Measurements from ENCODE around the gene PTCD2. TPM values are rescaled to one million over a fixed set of nuclear protein-coding genes. Genes with fewer than 3 reads are reported as not detected.
"Not testable (repeated sequence)": the region's sequence is repeated elsewhere in the genome, so short reads cannot be mapped to it uniquely, and the experiment has no call there.

Gene PTCD2
- polyA plus RNA-seq, 1 donor = 8.6 TPM

DNA sequence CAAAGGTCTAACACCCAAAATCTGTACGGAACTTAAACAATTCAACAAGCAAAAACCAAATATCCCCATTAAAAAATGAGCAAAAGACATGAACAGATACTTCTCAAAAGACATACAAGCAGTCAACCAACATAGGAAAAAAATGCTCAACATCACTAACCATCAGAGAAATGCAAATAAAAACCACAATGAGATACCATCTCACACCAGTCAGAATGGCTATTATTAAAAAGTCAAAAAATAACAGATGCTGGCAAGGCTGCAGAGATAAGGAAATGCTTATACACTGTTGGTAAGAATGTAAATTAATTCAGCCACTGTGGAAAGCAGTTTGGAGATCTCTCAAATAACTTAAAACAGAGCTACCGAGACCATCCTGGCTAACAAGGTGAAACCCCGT, 22.0 kb upstream of the PTCD2 start:
- not testable (repeated sequence) for DNase-seq

DNA sequence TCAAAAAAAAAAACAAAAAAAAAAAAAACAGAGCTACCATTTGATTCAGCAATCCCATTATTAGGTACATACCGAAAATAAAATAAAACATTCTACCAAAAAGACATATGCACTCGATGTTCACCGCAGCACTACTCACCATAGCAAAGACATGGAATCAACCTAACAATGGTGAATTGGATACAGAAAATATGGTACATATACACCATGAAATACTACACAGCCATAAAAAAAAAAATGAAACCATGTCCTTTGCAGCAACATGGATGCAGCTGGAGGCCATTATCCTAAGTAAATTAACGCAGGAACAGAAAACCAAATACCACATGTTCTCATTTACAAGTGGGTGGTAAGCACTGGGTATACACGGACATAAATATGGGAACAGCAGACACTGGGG, 21.5 kb upstream of the PTCD2 start:
- no peak for DNase-seq

DNA sequence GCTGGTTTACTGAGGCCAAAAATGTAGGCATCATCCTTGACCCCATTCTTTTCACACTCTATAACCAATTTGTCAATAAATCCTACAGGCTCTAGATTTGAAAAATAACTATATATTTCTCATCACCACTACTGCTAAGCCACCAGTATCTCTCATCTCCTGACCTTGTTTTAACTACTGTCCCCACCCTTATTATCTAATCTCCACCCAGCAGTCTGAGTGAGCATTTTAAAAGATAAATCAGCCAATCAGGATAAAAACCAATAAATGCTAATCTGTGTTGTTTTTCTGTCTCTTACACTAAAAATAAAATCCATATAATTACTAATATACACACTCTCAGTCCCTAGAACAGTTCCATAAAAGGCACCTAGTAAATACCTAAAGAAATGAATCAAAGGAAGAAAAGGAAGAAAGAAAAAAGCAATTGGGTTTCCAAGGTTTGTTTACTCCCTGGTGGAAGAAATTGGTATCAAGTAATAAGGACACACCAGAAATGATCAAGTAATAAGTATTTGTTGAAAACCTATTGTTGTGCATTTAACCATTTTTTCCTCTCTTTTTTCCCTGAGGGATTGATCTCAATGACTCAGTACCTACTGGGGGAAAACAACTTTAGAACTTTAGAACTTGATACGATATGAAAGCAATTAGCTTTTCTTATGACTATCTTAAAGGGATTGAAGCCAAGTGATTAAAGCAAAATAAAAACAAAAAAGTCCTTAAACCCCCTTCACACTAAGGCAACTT, 19.4 kb upstream of the PTCD2 start:
- no peak for DNase-seq

DNA sequence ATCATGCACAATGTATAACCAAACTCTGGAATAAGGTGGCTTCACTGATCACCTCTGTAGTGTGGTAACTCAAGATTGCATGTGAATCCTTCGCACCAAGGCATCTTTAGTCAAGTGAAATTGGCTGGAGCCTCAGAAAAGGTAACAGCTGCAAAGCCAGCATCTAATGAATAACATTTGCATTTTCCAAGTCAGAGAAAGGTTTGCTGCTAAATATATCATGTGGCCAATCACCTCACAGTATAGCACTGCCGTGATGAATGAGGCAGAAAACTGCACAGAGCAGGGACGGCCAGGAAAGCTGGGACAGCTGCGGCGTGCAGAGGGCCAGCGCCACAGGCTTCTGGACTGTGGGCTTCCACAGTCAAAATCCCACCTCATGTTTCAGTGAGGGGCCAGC, 18.6 kb upstream of the PTCD2 start:
- no peak for DNase-seq

DNA sequence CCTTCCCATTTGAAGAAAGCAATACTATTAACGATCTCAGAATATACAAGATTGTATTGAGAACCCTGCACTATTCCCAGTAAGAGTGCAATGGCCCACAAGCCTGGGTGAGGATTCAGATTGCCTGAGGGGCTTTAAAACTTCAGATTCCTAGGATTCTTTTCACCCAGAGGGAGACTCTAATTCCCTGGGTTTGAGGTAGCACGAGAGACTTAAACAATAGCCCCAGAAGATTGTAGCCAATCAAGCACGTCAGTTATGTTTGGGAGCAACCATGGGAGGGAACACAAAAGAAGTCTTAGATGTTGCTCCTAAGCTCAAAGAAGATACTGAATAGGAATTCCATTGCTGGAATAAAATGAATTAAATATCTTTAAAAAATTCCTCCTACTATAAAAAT, 18.0 kb upstream of the PTCD2 start:
- no peak for DNase-seq

DNA sequence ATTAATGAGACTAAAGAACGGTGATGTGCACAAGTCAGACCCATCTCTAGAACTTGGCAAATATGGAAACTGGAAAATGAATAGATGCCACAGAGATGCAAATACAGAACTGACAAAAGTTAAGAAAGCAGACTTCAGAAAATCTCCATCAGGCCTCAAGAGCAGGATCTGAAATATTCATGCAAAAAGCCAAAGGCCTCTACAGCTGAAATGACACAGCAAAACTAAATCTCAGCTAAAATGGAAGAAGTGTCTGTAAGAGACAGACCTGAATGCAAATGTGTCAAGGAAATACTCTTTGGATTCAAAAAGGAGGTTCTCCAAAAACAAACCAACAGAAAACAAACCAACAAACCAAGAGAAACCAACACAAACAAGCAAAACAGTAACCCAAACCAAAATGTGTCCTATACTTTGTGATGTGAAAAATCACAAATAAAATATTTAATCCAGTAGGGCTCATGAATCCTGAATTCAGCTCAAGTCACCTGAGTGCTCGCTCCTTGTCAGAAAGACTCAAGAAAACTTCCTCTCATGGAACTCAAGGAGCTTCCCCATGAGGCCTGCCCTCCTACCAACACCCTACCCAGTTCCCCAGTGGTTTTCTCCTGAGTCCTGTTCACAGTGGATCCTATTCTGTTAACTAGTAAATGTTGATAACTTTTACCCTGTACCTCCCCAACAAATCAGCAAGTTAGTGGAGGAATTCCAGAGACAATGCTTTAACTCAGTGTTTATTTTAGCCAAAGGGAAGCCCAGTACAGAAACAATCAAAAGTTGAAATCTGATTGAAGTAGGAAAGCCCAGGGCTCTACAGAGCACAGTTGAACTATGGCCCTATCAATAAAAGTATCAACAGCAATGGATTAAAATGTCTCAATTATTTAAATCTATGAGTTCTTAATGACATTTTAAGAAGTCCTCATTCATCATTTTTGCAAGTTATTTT, 14.7 kb upstream of the PTCD2 start:
- no peak for DNase-seq

DNA sequence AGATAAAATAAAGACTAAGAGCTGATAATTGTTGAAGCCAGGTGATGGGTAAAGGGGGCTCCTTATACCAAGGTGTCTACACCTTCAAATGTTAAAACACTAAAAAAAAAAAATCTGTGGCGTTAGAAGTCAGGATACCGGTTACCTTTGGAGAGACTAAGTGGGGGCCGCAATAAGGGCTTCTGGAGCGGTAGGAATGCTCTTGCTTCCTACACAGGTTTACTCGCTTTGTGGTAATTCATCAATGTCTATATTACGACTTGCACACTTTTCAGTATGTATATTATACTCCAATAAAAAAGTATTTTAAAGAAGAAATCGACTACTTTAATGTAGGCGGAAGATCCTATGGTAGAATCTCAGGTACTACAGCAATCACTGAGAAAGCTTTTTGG, 12.6 kb upstream of the PTCD2 start:
- no peak for DNase-seq

DNA sequence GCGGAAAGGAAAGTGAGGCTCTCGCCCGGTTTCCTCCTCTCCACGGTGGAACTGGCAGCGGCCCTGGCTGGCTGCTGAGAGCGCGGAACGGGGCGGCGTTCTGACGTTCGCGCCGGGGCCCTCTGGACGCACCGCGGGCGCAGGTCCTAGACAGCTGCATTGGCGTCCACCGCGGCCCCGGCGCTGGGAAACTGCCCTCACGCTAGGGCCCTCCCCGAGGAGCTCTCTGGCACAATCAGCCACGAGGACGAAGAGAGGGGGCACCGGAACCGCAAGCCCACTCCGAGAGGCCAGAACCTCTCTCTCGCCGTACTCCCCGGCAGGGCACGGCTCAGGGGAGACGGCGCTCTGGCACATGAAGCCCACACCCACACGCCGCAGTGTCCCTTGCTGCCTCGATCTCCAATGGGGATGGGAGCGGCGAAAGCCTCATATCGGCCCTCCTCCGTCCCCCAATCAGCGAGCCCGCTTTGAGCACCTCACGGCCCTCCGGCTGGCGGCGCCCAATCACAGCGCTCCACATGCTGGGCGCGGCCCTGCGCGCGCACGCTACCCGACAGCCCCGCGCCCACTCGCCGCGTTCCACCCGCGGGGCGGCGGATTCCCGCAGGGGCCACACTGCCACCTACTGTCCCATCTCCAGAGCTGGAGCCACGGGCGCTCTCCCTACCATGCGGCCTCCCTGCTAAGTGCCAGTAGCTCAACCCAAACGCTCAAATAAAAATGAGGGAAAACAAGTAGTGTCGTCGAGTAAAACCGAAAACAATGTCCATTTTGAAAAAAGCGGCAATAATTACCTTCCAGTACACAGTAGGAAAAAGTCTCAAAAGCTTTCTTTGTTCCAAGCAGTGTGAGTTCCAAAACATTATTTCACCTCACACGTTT, 12.0 kb upstream of the PTCD2 start:
- peak; percentile 97 for DNase-seq

DNA sequence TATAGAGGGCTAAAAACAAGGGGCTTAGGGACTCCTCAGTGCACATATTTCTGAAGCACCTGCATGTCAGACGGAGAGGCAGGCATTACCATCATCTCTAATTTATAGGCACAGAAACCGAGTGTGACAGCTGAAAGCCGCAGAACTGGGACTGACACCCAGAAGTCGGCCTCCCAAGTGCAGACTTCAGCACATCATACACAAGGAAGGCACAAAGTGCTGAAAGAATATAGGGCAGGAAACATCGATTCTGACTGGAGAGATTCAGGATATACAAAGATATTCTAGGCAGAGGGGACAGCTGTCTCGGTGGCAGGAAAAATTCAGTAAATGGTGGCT, 11.4 kb upstream of the PTCD2 start:
- no peak for DNase-seq

DNA sequence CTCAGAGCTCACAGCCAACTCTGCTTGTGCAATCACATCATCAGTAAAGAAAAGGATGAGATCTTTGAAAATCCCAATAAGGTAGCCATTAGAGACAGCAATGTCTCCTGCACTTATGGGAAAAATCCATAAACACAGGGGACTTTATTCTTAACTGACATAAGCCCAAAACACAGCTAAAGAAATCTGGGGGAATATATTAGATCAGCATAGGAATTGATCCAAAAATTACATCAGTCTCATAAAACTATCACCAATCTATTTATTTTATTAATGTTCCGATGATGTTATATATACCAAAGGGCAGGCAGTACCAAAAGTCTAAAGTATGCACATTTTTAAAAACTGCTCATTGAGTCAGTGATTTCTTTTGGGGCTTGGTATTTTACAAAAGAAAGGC, 7.0 kb upstream of the PTCD2 start:
- no peak for DNase-seq

DNA sequence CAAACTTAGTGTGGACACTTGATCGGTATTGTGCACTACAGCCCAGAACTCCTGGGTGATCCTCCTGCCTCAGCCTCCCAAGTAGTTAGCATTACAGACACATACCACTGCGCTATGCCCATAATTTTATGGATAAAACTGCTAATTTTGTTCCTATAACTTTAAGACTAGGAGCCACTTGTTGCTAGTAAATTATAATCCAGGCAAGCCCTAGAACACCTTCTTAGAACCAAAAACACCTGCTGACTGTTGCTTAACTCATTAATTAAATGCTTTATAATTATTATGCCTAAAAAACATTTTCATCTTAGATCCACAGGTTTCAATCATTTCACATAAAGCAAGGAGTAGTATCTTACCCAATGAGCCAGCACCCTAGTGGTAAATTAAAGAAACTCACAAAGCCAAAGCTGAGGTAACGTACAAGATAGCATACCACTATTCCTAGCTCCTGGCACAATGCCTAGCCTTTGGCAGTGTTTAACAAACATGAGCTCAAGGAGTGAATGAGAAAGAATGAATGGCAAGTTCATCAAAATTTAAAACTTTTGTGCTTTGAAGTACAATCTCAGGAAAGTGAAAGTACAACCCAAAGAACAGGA, 5.5 kb upstream of the PTCD2 start:
- DNase-seq = no peak

DNA sequence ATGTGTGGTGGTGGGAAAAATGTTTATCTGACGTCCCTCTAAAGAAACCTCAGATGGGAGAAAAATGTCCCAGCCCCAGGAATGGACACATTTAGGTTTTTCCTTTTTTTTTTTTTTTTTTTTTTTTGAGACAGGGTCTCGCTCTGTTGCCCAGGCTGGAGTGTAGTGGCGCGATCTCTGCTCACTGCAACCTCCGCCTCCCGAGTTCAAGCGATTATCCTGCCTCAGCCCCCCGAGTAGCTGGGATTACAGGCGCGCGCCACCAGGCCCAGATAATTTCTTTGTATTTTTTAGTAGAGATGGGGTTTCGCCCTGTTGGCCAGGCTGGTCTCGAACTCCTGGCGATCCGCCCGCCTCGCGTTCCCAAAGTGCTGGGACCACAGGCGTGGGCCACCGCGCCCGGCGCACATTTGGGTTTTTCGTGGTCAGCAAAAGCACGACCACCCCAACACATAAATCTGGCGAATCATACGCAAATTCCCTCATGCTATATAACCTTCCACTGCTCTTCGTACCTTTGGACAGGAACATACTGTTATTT, 668 bp upstream of the PTCD2 start:
- DNase-seq = peak; percentile 29

DNA sequence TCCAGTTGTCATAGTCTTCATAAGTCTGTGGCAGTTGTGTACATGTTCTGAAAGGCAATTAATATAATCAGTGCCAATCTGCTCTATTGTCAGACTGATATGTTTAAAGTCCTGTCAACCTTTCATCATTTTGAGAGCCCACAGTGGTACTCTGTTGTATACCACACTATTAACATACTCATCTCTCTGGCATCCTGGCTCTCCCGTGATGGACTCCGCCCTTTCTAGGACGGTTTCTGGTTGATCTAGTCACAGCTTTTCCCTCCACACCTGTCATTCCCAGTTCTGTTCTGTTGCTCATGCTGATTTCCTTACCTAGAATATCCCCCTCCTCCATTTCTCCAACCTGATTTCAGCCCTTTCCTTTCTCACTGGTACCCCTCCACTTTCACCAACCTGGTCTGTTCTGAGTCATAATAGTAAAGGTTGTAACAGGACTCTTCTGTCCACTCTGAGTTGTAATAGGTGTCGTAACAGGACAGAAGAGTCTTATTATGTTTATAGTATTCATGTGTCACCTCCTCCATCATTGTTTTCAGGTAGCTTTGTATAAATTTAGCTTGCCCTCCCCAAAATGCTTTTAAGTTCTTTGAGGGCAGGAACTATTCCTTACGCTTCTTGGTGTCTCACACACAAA, 4.1 kb downstream of the PTCD2 start:
- DNase-seq = no peak

DNA sequence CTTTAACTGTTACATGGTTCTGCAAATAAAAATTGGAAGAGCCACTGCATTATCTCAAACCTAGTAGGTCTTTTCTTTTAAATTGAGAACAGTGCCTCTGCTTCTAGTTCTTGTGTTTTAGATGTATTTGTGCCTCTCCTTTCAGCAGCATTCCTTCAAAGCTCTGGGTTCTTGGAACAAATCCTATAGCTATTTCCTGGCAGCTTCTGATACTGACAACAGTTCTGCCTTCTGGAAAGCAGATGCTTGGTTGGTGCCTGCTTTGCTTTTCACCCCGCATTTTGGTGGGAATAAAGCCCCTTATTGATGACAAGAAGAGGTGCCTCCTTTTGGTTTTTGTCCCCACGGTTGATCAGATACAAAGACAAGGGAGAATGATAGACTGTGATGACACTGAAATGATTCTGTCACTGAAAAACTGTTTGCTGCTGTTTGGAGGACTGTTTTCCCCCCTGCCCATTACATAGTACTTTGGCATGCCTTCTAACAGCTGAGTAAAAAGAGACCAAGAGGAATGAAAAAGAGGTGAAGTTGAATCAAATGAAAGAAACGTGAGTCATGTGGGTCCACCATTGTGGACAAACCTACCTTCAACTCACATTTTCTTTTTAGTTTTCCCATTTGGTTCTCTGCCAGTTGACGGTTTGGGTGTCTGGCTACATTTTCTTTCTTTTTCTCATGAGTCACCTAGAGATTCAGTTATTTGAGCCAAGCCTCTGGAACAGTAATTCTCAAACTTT, 5.6 kb downstream of the PTCD2 start:
- no peak for DNase-seq

DNA sequence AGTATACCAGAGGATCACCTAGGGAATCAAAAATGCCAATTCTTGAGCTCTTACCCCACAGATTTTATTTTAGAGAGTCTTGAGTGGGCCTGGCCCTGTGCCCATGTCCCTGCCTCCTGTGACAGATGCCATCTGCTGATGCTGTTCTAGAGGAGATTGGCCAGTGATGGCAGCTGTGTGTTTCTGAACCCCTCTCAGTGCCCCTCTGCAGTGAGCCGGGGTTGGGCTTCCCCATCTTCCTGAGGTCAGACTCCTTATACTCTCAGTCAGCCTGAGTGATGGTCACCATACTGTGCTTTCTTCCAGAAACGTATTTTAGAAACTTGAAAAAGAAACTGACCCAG, 6.1 kb downstream of the PTCD2 start:
- DNase-seq = no peak

DNA sequence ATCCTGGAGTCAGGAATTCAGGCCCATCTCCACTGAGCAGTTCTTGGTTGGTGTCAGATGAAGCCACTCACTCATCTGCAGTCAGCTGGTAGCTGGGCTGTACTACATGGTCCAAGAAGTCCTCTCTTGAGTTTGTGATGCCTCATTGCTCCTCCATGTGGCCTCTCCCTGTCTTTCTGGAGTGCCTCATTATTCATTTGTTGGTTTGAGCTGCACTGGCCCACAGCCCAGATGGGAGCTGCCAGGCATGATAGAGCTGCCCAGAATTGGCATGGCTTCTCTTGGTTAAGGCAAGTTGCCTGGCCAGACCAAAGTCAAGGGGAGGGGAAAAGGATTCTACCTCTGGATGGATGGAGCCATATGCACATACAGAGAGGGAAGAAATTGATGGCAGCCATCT, 8.0 kb downstream of the PTCD2 start:
- no peak for DNase-seq

DNA sequence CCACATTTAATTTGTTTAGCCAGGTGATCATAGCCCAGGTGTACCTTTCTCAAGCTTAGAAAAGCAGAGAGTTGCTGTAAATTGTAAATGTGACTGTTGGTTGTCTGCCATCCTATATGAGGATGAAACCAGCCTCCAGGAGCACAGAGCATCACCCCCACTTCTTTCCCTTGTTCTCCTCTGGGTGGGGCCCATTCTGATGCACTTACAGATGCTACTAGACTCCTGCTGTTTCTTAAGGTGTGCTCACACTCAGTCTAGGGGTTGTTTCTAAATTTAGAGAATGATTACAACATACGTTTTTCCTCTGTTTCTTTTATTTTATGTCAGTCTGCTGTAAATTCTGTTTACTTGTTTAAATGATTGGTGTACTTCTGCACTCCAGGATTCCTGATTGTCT, 10.5 kb downstream of the PTCD2 start:
- DNase-seq = no peak

DNA sequence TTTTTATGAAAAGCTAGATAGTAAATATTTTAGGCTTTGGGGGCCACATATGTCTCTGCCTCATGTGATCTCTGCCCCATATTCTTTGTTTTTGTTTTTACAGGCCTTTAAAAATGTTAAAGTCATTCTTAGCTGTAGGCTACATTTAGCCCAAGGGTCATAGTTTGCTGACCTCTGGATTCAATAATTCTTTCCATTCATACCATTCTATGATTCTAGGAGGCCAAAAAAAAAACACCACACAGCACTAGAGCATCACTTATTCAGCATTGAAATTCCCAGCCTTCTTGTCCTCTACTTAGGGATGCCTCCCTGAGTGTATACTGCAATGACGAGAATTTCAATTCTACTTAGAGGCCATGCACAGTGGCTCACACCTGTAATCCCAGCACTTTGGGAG, 17.0 kb downstream of the PTCD2 start:
- DNase-seq = no peak

DNA sequence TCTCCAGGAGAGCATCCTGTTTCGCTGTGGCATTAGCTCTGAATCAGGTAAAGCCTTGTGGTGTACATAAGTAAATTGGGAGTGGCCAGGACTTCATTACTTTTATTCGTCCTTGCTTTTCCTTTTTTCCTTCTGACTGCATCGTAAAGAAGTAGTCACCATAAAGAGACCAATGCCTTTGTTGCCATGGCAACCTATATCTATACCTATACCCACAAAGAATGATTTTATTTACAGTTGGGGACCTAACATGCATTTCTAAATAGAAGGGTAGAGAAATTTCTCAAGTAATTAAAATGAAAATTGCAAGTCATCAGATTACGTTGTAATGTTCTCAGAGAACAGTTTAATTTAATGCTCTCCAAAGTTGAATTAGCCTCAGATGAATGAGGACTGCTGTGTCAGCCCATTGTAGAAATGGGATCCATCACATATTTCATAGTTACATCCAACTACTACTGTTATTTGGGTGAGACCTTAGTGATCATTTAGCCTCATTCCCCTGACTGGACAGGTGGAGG, 18.6 kb downstream of the PTCD2 start:
- no peak for DNase-seq

DNA sequence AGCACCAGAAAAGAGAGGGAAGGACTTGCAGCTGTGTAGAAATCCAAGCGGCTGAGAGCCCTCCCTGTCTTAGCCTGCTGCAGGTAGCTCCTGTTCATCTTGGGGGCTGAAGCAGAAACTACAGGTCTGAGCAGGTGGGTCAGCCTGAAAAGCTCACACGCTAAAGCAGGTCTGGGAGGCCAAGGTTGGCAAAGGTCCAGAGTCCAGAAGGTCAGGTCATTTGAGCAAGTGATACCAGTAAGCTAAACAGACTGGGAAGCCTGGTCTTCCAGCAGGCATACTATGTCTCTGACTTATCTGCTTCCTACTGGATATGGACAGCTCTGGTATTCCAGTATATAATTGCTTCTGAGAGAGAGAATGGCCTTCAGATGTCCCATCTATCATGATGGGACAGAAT, 26.2 kb downstream of the PTCD2 start:
- DNase-seq = no peak

DNA sequence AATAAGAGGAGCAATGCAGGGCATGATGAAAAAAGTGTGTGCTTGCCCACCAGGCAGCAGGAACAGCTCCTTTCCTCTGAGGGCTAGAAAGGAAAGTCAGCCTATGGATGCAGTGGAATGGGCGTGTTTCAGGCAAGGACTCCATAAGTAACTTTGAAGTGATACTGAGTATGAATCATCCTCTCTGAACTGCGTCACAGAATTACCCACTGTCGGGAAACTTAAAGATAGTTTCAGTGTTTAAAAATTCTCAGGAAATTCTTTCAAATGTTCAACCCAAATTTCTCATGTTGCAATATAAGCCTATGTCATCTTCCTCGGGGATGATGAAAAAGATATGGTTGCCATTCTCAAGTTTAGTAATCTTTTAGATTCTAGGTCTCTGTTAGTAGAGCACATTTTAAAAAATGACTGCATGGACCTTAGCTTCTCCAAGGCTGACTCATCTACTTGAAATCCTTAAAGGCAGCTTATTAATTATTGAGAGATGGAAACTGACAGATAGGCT, 27.7 kb downstream of the PTCD2 start:
- no peak for DNase-seq

All from hindlimb muscle (tissue), 1 donor.